RWPE2 (cell line): ENCODE measurements around the gene SLC38A1.

ENCODE experiments used
- ATAC-seq: fragments of 200-7000 bp; cut with Tn5 transposase; 3 replicates; pipeline ENCODE4 v1.9.1; 2021; ENCODE audit warnings: low read depth
- DNase-seq: peaks from one replicate; pipeline ENCODE4 v3.0.0-alpha.2; 2020; ENCODE audit warnings: low spot score
- H3K27ac ChIP-seq: fragments of 450-650 bp; 2 replicates; pipeline ENCODE4 v1.5.1; 2017; ENCODE audit warnings: mild to moderate bottlenecking; ENCODE audit not compliant: poor library complexity, severe bottlenecking
- H3K27me3 ChIP-seq: fragments of 250-450 bp; sonication (Bioruptor Pico); 2 replicates; pipeline ENCODE4 v1.5.1; 2021; ENCODE audit warnings: mild to moderate bottlenecking, moderate library complexity; ENCODE audit not compliant: insufficient read depth, poor library complexity, severe bottlenecking
- H3K36me3 ChIP-seq: fragments of 250-450 bp; sonication (Bioruptor Pico); 2 replicates; pipeline ENCODE4 v1.5.1; 2020; ENCODE audit warnings: low read depth, mild to moderate bottlenecking, moderate library complexity
- H3K4me1 ChIP-seq: fragments of 250-450 bp; sonication (Bioruptor Pico); 2 replicates; pipeline ENCODE4 v1.5.1; 2021; ENCODE audit warnings: mild to moderate bottlenecking, moderate library complexity; ENCODE audit not compliant: insufficient read depth, poor library complexity, severe bottlenecking
- H3K4me3 ChIP-seq: fragments of 250-450 bp; sonication (Bioruptor Pico); 2 replicates; pipeline ENCODE4 v1.5.1; 2021; ENCODE audit warnings: mild to moderate bottlenecking, moderate library complexity; ENCODE audit not compliant: severe bottlenecking
- H3K9me3 ChIP-seq: fragments of 250-450 bp; sonication (Bioruptor Pico); 2 replicates; pipeline ENCODE4 v1.5.1; 2021; ENCODE audit warnings: mild to moderate bottlenecking, moderate library complexity; ENCODE audit not compliant: severe bottlenecking
- TF ChIP-seq, protein P1 (sequence below): fragments of 450-650 bp; IDR thresholded peaks from one replicate; pipeline ENCODE4 v1.5.1; 2017; ENCODE audit warnings: mild to moderate bottlenecking, moderate library complexity; ENCODE audit not compliant: poor library complexity, severe bottlenecking

SLC38A1 gene

DNA sequence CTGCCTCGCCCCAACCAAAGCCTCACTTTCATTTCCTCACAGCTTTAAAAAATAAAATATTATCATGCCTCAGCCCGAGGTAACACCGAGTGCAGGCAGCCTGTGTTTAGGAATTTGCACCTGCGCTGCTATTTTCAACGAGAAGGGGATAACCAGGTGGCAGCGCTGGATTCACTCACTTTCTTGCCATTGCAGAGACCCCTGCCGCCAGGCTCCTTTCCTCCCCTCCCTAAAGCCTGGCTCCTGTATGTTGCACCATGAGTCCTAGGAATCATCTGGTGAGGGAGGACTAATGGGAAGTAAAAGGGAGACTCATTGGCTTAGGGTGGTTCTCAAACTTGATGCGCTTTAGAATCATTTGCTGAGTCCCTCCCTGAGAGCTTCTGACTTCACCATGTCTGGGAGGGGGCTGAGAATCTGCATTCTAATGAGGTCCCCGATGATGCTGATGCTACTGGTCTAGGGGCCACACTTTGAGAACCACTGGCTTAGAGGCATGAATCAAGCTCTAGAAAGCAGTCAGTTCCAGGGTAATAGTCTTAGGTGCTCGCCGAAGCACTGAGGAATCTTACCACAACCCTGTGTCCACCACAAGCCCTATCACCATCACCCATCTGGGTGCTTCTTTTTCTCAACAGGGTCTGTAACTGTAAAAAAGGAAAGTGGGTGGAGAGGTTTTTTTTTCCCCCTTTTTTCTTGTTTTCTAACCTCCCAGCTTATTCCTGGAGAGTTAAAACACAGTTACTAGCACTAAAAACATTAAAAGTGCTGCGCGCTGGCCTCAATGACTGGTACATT, 83.8 kb downstream of the SLC38A1 start:
- DNase-seq (no peak), ATAC-seq (no peak)
- Histone ChIP-seq H3K36me3 (peaks cover 37% of the 10 kb centered on the region), H3K9me3 (no peaks in the 10 kb centered on the region), H3K4me3 (no peak overlapping the region), H3K27me3 (no peaks in the 10 kb centered on the region), H3K27ac (no peak overlapping the region), H3K4me1 (no peaks in the 10 kb centered on the region)
- TF ChIP-seq, protein P1, sequence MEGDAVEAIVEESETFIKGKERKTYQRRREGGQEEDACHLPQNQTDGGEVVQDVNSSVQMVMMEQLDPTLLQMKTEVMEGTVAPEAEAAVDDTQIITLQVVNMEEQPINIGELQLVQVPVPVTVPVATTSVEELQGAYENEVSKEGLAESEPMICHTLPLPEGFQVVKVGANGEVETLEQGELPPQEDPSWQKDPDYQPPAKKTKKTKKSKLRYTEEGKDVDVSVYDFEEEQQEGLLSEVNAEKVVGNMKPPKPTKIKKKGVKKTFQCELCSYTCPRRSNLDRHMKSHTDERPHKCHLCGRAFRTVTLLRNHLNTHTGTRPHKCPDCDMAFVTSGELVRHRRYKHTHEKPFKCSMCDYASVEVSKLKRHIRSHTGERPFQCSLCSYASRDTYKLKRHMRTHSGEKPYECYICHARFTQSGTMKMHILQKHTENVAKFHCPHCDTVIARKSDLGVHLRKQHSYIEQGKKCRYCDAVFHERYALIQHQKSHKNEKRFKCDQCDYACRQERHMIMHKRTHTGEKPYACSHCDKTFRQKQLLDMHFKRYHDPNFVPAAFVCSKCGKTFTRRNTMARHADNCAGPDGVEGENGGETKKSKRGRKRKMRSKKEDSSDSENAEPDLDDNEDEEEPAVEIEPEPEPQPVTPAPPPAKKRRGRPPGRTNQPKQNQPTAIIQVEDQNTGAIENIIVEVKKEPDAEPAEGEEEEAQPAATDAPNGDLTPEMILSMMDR: no peak

DNA sequence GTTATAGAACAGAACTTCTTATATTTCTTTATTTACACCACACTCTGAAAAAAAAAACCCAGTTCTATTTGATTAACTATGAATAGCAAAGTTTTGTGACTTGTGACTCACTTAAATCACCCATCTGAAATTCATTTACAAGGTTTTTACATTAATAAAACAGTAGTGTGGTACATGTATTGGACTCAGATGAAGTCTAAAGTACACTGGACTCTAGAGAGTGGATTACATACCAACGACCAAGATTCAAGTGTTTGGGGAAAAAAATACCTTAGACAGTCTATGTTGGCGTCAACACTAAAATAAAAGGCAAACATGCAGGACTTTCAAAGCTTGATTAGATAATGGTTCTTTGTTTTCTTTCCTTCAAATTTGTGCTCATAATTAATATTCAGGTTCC, 85.7 kb downstream of the SLC38A1 start:
- DNase-seq: no peak
- TF ChIP-seq, protein P1: no peak
- H3K4me3 ChIP-seq: no peak overlapping the region
- no peak for ATAC-seq
- H3K27me3 ChIP-seq: no peaks in the 10 kb centered on the region
- H3K27ac ChIP-seq: no peak overlapping the region
- peaks cover 19% of the 10 kb centered on the region for H3K36me3 ChIP-seq
- no peaks in the 10 kb centered on the region for H3K4me1 ChIP-seq
- H3K9me3 ChIP-seq: no peaks in the 10 kb centered on the region

GRCh38 chr12:46181465-46181864, 87.4 kb downstream of the SLC38A1 start:
- peaks cover 15% of the 10 kb centered on the region for H3K36me3 ChIP-seq
- no peak for DNase-seq
- peak; percentile 13; the same call in 1 of the 3 replicates for ATAC-seq
- no peak overlapping the region for H3K4me3 ChIP-seq
- no peak overlapping the region for H3K27ac ChIP-seq
- no peaks in the 10 kb centered on the region for H3K4me1 ChIP-seq
- no peaks in the 10 kb centered on the region for H3K27me3 ChIP-seq
- TF ChIP-seq, protein P1: no peak
- no peaks in the 10 kb centered on the region for H3K9me3 ChIP-seq

- ATAC-seq: no peak
- H3K27ac ChIP-seq: no peak overlapping the region
- H3K9me3 ChIP-seq: no peaks in the 10 kb centered on the region
- DNase-seq: no peak
- no peaks in the 10 kb centered on the region for H3K4me1 ChIP-seq
- TF ChIP-seq, protein P1: no peak
- H3K27me3 ChIP-seq: no peaks in the 10 kb centered on the region
- peaks cover 7% of the 10 kb centered on the region; the same call in 1 of the 2 replicates for H3K36me3 ChIP-seq
- H3K4me3 ChIP-seq: no peak overlapping the region
Measured at GRCh38 chr12:46179693-46180452, 89.0 kb downstream of the SLC38A1 start.
